ENCODE measurements around the gene KRTAP10-7.
"Not testable (repeated sequence)": the region's sequence is repeated elsewhere in the genome, so short reads cannot be mapped to it uniquely, and the experiment has no call there.

Gene KRTAP10-7, protein sequence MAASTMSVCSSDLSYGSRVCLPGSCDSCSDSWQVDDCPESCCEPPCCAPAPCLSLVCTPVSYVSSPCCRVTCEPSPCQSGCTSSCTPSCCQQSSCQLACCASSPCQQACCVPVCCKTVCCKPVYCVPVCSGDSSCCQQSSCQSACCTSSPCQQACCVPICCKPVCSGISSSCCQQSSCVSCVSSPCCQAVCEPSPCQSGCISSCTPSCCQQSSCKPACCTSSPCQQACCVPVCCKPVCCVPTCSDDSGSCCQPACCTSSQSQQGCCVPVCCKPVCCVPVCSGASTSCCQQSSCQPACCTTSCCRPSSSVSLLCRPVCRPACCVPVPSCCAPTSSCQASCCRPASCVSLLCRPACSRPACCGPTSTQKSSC

DNA sequence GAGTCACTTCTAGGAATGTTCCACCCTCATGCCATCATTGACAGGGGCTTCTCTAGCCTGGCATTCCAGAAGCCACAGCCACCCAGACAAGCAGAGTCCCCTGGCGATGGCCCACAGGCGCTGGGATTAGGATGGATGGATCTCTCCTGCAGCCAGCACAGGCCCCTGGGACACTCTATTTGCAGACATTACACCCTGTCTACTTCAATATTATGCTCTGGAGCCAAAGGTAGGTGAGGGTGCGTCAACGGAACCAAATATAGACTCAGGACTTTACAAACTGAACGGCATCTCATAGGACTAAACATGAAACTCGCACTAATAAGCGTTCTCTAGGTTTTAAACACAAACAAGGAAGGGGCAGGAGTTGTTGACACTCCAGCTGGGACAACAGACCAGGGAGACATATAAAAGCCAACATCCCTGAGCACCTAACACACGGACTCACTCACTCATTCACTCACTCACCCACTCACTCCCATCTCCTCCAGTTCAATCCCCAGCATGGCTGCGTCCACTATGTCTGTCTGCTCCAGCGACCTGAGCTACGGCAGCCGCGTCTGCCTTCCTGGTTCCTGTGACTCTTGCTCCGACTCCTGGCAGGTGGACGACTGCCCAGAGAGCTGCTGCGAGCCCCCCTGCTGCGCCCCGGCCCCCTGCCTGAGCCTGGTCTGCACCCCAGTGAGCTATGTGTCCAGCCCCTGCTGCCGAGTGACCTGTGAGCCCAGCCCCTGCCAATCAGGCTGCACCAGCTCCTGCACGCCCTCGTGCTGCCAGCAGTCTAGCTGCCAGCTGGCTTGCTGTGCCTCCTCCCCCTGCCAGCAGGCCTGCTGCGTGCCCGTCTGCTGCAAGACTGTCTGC is at the start of gene KRTAP10-7:
Gene KRTAP10-7, plus strand, starts transcription at position 480 of the 861 bp plus-strand sequence. Its CDS starts 25 bp downstream, at position 505.
- DNase-seq (ENCODE audit: low read depth, low spot score): not testable (repeated sequence)

DNA sequence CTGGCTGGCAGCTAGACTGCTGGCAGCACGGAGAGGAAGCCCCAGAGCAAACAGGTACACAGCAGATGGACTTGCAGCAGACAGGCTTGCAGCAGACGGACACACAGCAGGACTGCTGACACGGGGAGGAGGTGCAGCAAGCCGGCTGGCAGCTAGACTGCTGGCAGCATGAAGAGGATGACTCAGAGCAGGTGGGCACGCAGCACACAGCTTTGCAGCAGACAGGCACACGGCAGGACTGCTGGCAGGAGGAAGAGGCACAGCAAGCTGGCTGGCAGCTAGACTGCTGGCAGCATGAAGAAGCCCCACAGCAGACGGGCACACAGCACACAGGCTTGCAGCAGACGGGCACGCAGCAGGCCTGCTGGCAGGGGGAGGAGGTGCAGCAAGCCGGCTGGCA is 49.6 kb upstream of the KRTAP10-7 start:
- DNase-seq (ENCODE audit: low read depth, low spot score): no peak

DNA sequence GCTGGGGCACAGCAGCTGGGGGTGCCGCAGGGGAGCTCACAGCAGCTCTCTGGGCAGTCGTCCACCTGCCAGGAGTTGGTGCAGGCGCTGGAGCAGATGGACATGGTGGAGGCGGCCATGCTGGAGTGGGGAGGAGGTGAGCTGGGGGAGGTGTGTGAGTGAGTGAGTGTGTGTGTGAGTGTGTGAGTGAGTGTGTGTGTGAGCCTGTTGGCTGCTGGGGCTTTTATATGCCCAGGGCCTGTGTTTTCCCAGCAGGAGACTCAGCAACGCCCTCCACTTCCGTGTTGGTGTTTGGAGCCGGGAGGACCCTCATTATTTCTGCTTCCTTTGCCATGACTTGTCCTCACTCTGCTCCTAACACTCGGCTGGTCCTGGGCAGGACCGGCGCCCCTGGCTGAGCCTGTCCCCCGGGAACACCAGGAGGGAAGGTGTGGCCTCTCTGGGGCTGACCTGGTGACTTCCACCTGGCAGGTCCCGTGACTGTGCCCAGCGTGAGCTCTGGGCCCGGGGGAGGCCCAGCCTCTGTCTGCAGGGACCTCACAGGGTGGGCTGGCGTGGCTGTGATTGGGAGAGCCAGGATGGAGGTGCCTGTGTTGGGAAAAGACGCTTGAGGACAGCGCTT is 48.9 kb upstream of the KRTAP10-7 start, which contains the start of gene KRTAP10-2:
Gene KRTAP10-2, minus strand, starts transcription at position 166 of the 622 bp plus-strand sequence. Its CDS starts 47 bp downstream, at position 119.
- peak; percentile 19 for DNase-seq (ENCODE audit: low read depth, low spot score)

DNA sequence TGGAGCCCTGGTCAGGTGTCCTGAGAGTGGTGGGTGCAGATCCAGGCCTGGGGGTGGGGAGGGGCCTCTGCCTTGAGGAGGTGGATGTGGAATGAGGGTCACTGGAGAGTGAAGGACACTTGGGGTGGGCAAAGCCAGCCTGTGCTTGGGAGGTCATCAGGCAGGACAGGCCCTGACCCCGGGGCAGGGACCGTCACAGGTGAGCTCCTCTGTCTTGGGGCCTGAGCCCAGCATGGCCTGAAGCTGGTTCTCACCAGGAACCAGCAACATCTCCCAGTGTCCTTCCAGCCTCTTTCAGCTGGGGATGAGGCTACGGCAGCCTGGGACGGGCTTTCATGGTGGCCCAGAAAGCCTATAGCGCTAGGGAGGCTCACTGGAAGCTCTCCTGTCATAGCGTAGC is 48.3 kb upstream of the KRTAP10-7 start:
- no peak for DNase-seq (ENCODE audit: low read depth, low spot score)

DNA sequence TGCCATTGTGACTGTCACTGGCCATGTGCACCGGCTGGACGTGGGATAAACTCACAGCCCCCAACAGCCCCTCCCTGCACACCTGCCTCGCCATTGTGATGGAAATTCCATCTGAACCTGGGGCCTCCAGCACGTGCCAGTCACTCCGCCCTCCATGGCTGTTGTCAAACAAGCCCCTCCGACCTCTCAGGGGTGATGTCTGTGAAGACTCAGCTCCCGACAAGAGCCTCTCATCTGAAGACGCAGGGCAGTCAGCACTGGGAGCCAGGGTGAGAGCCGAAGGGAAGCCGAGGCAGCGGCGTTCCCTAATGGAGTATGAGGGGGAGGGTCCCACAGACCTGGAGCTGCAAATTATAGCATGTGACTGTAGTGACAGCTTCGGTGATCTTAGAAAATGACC is 47.7 kb upstream of the KRTAP10-7 start:
- DNase-seq (ENCODE audit: low read depth, low spot score): peak; percentile 38

DNA sequence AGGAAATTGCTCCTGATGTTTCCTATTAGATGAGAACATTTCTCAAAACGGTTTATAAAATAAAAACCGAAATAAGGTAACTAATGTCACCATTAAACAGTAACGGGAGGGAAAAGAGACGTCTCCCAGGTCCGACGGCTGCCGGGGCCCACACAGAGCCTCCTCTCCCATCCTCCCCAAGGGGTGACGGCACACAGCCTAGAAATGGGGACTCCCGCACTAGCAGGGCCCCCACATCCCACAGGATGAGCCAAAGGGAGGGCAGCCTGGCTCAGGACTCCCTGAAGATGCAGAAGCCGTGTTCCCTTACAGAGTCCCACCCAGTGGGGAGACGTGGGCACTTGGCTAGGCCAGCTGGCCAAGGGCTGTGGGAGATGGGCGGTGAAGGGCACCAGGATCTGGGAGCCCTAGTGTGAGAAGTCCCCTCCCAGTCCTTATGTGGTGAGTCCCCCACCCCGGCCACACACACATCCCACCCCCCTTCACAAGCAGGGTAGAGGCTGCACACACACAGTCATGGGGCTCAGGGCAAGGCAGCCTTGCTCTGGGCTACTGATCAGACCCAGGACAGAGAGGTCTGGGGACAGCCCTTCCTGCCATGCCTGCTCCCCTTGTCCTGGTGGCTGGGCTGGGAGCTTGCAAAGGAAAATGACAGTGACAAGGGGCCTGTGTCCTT is 45.1 kb upstream of the KRTAP10-7 start:
- no peak for DNase-seq (ENCODE audit: low read depth, low spot score)

DNA sequence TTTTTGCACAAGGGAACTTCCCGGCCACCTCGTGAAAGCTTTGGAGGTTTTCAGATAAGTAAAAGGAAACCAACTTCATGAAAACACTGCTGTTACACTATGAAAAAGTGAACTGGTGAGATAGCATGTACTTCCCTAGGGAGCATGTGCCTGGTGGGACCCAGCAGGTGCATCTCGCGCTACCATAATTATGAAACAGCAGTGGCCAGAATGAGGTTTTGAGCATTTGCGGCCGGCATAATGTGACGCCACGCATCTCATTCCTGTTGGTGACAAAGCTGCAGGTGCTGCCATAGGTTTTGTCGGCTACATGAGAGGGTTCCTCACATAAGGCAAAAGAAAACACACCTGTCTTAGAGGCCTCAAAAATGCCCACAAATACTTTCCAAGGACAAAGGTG is 43.5 kb upstream of the KRTAP10-7 start:
- DNase-seq (ENCODE audit: low read depth, low spot score): no peak

DNA sequence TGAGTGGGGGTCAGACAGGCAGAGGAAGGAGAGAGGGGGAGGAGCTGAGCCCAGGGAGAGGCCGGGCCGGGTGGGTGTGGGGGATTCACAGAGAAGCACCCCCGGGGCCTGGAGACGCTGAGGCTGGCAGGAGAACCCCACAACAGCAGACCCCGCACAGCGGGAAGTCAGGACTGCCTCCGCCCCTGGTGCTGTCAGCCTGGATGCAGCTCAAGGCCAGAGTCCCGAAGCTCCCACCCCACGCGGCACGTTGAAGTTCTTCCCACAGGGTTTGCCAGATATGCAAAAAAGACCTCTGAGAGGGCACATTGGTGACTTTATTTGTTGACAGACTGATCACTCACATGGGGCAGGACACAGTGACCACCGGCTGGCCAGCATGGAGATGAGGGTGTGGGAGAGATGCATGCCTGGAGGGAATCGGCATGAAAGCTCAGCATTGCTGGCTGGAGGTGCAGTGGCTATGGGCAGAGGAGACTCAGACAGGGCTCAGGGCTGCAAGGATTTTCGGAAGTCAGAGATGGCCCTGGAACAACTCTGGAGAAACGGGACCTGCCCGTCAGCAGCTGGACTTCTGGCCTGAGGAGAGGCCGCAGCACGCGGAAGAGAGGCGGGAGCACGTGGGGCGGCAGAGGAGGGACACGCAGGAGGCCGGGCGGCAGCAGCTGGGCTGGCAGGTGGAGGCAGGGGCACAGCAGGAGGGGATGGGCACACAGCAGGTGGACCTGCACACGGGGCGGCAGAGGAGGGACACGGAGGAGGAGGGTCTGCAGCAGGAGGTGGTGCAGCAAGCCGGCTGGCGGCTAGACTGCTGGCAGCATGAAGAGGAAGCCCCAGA is 42.7 kb upstream of the KRTAP10-7 start:
- DNase-seq (ENCODE audit: low read depth, low spot score): peak; percentile 34

DNA sequence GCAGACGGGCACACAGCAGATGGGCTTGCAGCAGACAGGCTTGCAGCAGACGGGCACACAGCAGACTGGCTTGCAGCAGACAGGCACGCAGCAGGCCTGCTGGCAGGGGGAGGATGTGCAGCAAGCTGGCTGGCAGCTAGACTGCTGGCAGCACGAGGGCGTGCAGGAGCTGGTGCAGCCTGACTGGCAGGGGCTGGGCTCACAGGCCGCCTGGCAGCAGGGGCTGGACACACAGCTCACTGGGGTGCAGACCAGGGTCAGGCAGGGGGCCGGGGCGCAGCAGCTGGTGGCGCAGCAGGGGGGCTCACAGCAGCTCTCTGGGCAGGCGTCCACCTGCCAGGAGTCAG is 42.1 kb upstream of the KRTAP10-7 start:
- DNase-seq (ENCODE audit: low read depth, low spot score): not testable (repeated sequence)

DNA sequence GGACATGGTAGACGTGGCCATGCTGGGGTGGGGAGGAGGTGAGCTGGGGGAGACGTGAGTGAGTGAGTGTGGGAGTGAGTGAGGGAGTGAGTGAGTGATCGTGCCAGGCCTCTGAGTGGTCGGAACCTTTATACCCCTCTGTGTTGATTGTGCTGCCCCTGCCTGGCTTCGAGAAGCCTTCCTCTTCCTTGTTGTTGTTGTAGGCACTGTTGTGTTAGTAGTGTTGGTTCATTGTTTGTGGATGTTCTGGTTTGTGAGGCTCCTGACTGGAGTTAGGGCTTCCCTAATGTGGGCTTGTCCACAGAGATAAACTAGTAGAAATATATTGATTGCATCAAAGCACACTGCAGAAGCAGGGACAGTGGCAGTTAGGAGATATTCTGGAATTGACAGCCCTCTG is 41.7 kb upstream of the KRTAP10-7 start, which contains the start of gene KRTAP10-3:
Gene KRTAP10-3, minus strand, starts transcription at position 101 of the 400 bp plus-strand sequence. Its CDS starts 80 bp downstream, at position 21.
- no peak for DNase-seq (ENCODE audit: low read depth, low spot score)

DNA sequence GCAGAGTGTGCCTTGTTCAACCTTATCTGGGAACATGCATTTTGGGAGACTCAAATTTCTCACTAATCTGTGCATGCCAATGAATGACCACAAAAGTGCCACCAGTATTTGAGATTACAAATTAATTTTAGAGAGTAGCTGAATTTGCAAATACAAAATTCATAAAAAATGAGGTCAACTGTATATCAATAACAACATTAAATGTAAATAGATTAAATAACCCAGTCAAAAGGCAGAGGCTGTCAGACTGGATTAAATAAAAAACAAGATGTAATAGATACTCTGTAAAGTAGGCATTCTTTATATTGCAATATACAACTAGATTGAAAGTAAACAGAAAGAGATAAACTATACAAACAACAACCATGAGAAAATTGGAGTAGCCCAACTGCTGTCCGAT is 36.3 kb upstream of the KRTAP10-7 start:
- no peak for DNase-seq (ENCODE audit: low read depth, low spot score)

DNA sequence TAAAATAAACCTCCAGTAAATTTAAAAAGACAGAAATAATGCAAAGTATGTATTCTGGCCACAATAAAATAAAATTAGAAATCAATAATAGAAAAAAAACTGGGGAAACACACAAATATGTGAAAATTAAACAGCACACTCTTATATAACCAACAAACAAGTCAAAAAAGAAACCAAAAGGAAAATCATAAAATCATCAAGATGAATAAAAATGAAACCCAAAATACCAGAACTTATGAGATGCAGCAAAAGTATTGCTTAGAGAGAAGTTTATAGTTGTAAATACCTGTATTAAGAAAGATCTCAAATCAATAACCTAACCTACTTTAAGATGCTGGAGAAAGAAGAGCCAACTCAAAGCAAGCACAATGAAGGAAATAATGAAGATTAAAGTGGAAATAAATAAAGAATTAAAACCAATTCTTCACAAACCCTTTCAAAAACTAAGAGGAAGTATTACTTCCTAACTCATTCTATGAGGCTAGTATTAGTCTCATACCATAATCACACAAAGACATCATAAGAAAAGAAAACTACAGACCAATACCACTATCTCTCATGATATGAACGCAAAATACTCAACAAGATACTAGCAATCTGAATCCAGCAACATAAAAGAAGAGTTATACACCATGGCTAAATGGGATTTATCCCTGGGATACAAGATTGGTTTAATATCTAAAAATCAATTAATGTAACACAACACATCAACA is 35.4 kb upstream of the KRTAP10-7 start:
- no peak for DNase-seq (ENCODE audit: low read depth, low spot score)

DNA sequence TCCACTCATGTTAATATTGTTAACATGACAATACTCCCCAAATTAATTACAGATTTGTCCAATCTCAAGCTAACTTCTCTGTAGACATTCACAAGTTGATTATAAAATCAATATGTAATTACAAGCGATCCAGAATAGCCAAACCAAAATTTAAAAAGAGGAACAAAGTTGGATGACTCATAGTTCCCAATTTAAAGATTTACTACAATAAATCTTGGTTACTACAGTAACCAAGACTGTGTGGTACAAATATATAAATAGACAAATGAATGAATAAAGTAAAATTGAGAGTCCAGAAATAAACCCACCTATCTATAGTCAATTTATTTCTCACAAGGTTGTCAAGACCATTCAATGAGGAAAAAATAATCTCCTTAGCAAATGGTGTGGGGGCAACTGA is 34.0 kb upstream of the KRTAP10-7 start:
- no peak for DNase-seq (ENCODE audit: low read depth, low spot score)

DNA sequence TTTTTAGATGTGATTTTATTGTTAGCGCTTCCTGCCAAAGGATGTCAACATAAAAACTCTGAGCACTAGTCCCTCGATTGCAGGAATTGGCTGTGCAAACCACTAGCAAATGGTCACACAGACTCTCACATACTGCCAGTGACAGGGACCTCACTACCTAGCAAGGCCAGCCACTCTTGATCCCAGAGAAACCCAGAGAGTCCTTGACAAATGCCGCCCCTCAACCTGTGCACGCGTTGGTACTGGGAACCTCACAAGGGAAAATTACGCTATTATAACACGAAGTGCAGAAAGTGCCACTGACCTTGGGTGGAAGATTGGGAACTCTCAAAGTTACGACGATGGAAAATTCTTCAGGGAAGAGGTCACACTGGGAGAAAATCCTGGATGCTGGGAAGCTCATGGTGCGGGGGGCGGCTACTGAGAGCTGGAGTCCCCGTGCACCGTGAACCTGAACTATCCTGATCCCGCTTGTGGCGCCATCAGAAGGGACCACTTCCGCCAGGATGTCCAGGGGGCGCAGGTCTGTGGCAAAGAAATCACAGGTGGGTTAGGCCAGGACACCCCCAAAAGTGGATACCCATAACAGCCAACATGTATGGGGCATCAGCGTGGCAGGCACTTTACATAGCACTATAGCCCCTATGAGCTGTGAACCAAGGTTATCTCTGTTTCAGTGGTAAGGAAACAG is 32.8 kb upstream of the KRTAP10-7 start:
- no peak for DNase-seq (ENCODE audit: low read depth, low spot score)

DNA sequence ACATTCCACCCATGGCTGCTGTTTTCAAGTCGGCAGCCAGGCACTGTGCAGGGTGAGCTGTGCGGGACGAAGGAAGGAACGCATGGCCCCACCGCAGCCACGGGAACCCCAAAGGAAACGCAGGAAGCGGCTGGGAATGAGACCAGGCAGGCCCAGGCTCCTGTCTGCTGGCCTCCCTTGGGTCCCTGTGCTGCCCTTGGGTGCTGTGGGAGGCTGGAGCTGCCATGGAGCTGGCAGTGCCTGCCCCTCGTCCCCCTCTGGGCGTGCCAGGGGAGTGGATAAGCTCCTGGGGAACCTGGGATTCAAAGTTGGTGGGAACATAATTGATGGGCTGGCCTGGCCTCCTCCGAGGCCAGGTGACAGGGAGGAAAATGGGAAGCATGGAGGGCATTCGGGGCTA is 32.1 kb upstream of the KRTAP10-7 start:
- no peak for DNase-seq (ENCODE audit: low read depth, low spot score)

DNA sequence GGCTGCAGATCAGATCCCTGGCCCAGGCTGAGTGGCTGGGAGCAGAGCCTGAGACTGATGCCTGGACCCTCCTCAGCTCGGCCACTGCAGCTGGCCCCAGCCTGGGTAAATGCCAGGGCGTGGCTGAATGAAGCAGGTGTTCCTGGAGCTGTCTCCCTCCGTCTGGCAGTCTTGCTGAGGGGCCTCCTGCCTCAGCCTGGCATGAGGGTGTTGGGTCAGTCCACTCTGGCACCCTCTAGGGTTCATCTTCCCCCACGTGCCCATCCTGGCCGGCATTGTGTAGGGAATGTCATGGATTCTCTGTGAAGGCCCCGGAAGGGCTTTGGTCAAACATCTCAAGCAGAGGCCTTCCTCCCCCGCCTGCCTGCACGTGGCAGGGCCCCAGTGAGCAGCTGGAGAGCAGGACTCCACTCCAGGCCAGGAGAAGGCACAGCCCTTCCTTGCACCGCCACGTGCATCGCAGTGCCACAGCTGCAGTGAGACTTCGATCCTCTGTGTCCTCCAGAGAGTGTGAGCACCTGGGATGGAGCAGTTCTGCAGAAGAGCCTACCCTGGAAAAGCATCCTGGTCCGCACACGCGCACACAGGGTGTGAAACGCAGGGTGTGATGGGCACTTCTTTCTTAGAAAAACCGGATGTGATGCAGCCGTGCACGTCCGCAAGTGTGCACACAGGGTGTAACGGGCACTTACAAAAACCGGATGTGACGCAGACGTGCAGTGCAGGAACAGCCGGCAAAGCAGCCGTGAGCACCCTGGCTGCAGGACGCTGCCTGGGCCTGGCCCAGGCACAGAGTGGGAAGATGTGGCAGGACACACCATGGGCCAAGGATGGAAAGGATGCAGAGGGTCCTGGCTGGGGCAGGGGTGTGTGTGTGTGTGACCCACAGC is 31.5 kb upstream of the KRTAP10-7 start:
- DNase-seq (ENCODE audit: low read depth, low spot score): no peak

DNA sequence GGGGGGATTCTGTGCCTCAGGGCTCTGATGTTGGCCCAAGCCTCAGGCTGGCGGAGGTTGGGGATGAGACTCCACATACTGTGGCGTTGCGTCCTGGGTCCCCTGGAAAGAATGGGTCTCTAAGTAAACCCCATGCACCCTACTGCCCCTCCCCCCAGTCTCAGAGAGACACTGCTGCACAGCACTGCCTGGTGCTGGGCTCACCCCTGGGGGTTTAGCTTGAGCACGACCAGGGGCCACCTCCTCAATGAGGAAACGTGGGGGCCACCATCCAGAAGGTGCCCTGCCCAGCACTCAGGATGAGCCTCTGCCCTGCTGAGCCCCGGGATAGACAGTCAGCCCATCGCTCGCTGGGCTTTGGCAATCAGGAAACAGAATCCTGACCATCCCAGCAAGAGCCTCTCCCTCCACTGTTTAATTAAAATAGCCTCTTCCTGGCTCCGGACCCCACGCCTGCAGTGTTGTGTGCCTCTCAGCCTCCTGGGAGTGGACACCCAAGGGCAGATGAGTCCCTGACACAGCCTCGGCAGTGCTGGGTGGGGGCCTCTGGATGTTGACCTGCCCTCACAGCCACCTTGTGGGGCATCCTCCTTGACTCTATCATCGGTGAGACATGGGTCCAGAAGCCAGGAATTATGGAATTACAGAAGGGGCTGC is 30.4 kb upstream of the KRTAP10-7 start:
- DNase-seq (ENCODE audit: low read depth, low spot score): no peak

DNA sequence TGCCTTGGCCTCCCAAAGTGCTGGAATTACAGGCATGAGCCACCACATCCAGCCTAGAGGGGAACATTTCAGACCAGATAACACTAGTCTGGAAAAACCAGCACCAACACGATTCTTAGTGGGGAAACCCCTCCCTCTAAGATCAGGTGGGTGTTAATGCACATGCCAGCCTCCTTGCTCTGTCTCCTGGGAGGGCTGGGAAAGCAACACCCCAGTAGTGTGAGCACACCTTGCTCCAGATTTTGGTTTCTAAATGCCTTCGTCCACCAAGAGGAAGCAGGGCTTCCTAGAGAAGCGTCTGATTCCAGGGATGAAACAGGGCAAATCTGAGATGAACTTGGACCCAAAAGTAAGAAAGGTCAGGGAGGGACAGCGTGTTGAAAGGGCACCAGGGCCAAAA is 29.1 kb upstream of the KRTAP10-7 start:
- DNase-seq (ENCODE audit: low read depth, low spot score): no peak

All from ELF-1 (cell line).